Stimulated activated CD8-positive, alpha-beta memory T cell treated with anti-CD3 and anti-CD28 coated beads, Interleukin-4, amount 100 ng/mL, for 4 hours (primary cell): ENCODE data around the gene DMRTC1B.
"Not testable (repeated sequence)": the region's sequence is repeated elsewhere in the genome, so short reads cannot be mapped to it uniquely, and the experiment has no call there.

Source experiments
- DNase-seq, 2 donors: peaks; one replicate each; pipeline ENCODE4 v3.0.0-alpha.2; 2020; ENCODE audit warnings: low read depth in 2 of 2, low spot score in 1 of 2

DMRTC1B gene, protein sequence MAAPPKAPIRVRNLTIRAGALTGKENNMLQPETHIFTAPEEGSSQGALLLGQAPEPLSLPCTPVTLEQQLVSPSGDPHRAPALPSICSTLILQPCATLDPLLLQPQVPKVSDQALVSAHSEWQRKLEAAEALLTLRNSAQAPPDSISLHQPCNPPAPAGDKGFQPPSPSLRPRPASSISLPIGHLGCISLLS

DNA sequence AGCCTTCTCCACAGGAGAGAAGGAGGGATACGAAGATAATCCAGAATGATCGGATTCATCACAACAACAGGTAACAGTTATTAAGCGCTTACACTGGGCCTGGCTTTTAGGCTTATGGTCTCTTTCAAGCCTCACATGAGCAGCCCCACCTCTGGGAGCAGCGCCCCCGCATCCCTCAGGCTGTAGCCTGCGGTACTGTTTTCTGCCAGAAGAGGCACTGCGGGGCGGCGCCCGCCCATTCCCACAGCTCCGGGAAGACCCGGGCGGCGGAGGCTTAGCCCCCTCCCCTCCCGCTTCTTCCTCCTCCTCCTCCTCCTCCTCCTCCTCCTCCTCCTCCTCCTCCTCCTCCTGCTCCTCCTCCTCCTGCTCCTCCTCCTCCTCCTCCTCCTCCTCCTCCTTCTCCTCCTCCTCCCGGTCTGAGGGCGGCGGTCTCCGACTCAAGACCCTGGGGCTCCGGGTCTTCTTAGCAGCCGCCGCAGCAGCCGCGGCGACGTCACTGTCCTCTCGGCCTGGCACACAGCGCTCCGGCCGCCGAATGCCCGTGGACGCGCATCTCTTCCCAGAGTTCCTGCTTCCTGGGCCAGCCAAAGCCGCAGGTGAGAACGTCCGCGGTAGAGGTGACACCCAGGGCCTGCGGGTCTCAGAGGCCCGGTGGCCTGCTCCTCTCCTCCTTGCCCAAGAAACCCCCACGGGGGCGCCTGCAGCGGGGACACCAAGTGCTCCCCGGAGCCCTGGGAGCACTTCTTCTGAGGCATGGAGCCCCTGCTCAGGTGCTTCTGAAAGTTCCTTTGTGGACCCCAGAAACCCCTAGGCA is at the start of gene DMRTC1B:
DMRTC1B (plus strand) TSS at position 238 of the 814 bp plus-strand sequence. CDS start 68,246 bp downstream, outside the sequence.
- not testable (repeated sequence) for DNase-seq

- no peak for DNase-seq
Measured at GRCh38 chrX:72727846-72728245, 48.8 kb upstream of the DMRTC1B start.

DNA sequence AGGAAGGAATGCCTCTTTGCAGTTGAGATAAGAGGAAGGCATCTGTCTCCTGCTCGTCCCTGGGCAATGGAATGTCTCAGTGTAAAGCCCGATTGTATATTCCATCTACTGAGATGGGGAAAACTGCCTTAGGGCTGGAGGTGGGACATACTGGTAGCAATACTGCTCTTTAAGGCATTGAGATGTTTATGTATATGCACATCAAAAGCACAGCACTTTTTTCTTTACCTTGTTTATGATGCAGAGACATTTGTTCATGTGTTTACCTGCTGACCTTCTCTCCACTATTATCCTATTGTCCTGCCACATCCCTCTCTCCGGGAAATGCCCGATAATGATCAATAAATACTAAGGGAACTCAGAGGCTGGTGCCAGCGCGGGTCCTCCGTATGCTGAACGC is 43.1 kb upstream of the DMRTC1B start:
- not testable (repeated sequence) for DNase-seq

GRCh38 chrX:72735561-72735960 is 41.1 kb upstream of the DMRTC1B start:
- DNase-seq: no peak

DNA sequence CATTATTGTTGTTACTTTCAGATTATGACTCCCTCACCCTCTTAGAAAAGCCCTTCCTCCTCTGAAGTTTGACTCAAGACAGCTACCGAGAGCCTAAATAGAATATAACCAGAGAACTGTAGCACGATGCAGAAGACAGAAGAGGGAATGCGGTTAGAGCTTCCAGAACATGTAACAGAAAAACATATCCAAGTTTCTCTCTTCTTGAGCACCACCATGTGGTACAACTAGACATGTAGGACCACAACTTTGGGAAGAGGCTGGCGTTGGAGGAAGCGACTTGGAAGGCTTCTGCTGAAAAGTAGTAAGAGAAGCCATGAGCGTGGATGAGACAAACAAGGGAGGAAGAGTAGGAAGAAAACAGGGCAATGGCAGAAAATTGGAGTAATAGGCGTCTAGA is 31.1 kb upstream of the DMRTC1B start:
- not testable (repeated sequence) for DNase-seq

- not testable (repeated sequence) for DNase-seq
Measured at GRCh38 chrX:72748545-72748944, 28.1 kb upstream of the DMRTC1B start.

DNA sequence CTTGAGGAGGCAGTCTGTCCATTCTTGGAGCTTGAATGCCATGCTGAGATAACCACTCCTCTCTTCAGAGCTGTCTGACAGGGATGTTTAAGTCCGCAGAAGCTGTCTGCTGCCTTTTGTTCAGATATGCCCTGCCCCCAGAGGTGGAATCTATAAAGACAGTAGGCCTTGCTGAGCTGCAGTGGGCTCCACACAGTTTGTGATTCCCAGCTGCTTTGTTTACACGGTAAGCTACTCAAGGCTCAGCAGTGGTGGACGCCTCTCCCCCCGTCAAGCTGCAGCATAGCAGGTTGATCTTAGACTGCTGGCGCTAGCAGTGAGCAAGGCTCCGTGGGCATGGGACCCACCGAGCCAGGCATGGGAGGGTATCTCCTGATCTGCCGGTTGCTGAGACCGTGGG is 16.2 kb upstream of the DMRTC1B start:
- not testable (repeated sequence) for DNase-seq

- DNase-seq: not testable (repeated sequence)
Measured at GRCh38 chrX:72777467-72777790, 739 bp downstream of the DMRTC1B start.

- not testable (repeated sequence) for DNase-seq
Measured at GRCh38 chrX:72778146-72778545, 1.5 kb downstream of the DMRTC1B start.

DNA sequence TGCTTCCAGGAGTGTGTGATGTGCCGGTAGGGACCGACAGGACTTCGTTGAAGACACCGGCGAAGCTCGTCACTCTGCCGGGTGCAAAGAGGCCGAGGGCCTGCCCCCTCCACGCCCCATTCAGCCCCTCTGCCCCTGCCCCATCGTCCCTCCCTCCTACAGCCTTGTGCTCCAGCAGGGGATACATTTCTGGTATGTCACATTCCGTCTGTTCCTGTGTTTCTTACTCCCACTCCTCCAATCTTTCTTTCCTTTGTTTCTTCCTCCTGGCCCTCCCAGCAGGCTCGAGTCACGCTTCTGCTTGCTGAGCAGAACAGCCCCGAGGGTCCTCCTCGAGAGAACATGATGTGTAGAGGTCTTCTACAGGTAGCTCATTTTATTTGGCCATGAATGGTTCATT is 5.9 kb downstream of the DMRTC1B start, which contains the start of gene FAM236B:
FAM236B (minus strand) TSS at position 101 of the 400 bp plus-strand sequence; CDS start at position 1, 100 bp downstream.
- not testable (repeated sequence) for DNase-seq

GRCh38 chrX:72783365-72783936 is 6.8 kb downstream of the DMRTC1B start:
- DNase-seq: not testable (repeated sequence)

GRCh38 chrX:72783964-72784363 is 7.3 kb downstream of the DMRTC1B start:
- not testable (repeated sequence) for DNase-seq

GRCh38 chrX:72788142-72788541 is 11.5 kb downstream of the DMRTC1B start:
- DNase-seq: not testable (repeated sequence)

DNA sequence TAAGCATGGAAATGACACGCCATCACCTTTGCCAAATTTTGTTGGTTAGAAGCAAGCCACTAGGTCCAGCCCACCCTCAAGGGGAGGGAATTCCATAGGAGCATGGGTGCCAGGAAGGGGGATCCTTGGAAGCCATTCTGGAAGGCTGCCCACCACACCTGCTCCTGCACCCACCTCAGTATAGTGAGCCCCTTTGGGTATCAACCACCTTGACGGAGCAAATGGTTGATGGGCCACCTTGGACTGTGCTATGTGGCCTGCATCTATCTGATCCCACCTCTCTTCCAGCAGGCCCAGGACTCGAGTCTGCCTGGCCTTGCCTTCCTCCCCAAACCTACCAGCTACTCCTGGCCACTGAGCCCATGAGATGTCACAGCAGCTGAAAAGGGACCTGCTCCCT is 13.7 kb downstream of the DMRTC1B start:
- DNase-seq: not testable (repeated sequence)

GRCh38 chrX:72808110-72808509 is 31.4 kb downstream of the DMRTC1B start, which contains the start of gene FAM236D:
Gene FAM236D (minus strand): TSS chrX:72808210. CDS start chrX:72808110, 100 bp downstream.
- not testable (repeated sequence) for DNase-seq

- DNase-seq: not testable (repeated sequence)
Measured at GRCh38 chrX:72830701-72831100, 54.0 kb downstream of the DMRTC1B start.

DNA sequence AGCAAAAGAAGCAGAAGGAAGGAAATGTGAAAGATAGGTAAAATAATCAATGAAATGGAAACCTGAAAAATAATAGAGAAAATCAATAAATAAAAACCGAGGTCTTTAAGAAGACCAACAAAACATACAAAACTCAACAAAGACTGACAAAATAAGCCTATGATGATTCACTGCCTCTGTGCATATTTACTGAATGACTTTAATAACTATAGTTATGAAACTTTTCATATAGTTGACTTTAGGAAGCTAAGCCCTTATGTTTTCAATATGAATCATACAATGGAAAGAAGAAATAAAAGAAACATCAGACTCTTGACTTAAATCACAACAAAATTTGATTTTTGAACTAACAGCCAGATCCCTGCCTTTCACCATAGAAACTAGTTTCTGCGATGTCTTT is 60.8 kb downstream of the DMRTC1B start:
- not testable (repeated sequence) for DNase-seq

- not testable (repeated sequence) for DNase-seq
Measured at GRCh38 chrX:72882898-72883297, 106.2 kb downstream of the DMRTC1B start.

GRCh38 chrX:72889740-72890139 is 113.0 kb downstream of the DMRTC1B start:
- not testable (repeated sequence) for DNase-seq
